ENCODE measurements around the gene AGBL1.

Gene AGBL1

GRCh38 chr15:86502301-86502700, 422.6 kb downstream of the AGBL1 start:
- Histone ChIP-seq H3K9me3 (ENCODE audit: control insufficient read depth, insufficient read depth, low read depth, low read length) (no peaks in the 10 kb centered on the region), H3K27ac (ENCODE audit: extremely low read depth, low read depth, low read length) (no peak overlapping the region), H3K4me3 (ENCODE audit: low read depth, low read length) (no peak overlapping the region), H3K36me3 (ENCODE audit: control insufficient read depth in 2 of 2, insufficient read depth in 1 of 2, low read length in 2 of 2) (no peaks in the 10 kb centered on the region), H3K4me1 (ENCODE audit: control insufficient read depth, insufficient read depth, low read length) (no peaks in the 10 kb centered on the region)
- TF ChIP-seq ZNF157 (tag by site-specific recombination; IDR thresholded peaks at IDR 0.05) (no peak), ZIC2 (tag by site-specific recombination; IDR thresholded peaks at IDR 0.05) (no peak), ZNF324 (tag by site-specific recombination; IDR thresholded peaks at IDR 0.05) (no peak), WT1 (tag by site-specific recombination; IDR thresholded peaks at IDR 0.05) (no peak), ZNF239 (tag by site-specific recombination; IDR thresholded peaks at IDR 0.05) (no peak), SP7 (tag by site-specific recombination; IDR thresholded peaks at IDR 0.05) (no peak), ZNF112 (tag by site-specific recombination; IDR thresholded peaks at IDR 0.05) (no peak), PATZ1 (tag by site-specific recombination; IDR thresholded peaks at IDR 0.05) (no peak), ZNF433 (tag by site-specific recombination; IDR thresholded peaks at IDR 0.05; ENCODE audit: low read depth) (no peak), ZNF664 (tag by site-specific recombination; IDR thresholded peaks at IDR 0.05) (no peak), ZNF280D (tag by site-specific recombination; IDR thresholded peaks at IDR 0.05) (no peak), PRDM6 (tag by site-specific recombination; IDR thresholded peaks at IDR 0.05) (no peak), PRDM4 (tag by site-specific recombination; IDR thresholded peaks at IDR 0.05) (no peak), ZNF16 (tag by site-specific recombination; IDR thresholded peaks at IDR 0.05; ENCODE audit: low read depth) (no peak), ZFP41 (tag by site-specific recombination; IDR thresholded peaks at IDR 0.05; ENCODE audit: borderline replicate concordance) (no peak), OSR2 (tag by site-specific recombination; IDR thresholded peaks at IDR 0.05) (no peak), ZNF184 (tag by site-specific recombination; IDR thresholded peaks at IDR 0.05) (no peak), ZNF202 (tag by site-specific recombination; IDR thresholded peaks at IDR 0.05; ENCODE audit: borderline replicate concordance) (no peak)
- ChIA-PET CTCF (interaction anchor here (0.6 kb wide), 2 partner anchors 648 to 1738 kb away, joined by 3 read pairs; no protein-coding TSS in a partner anchor), POLR2A (no interaction called here)
